Activated naive CD4-positive, alpha-beta T cell treated with anti-CD3 and anti-CD28 coated beads, Interleukin-2, amount 50 U/mL, for 24 hours (primary cell): Measurements from ENCODE around the gene BAX.
"Not testable (repeated sequence)": the region's sequence is repeated elsewhere in the genome, so short reads cannot be mapped to it uniquely, and the experiment has no call there.

Source experiments
- H3K27ac Mint-ChIP-seq: one replicate; pipeline ENCODE4 v1.8.0; 2021; ENCODE audit warnings: mild to moderate bottlenecking, mixed read lengths
- H3K27me3 Mint-ChIP-seq: one replicate; pipeline ENCODE4 v1.8.0; 2021; ENCODE audit warnings: mixed read lengths
- H3K36me3 Mint-ChIP-seq: one replicate; pipeline ENCODE4 v1.8.0; 2021; ENCODE audit warnings: mixed read lengths
- H3K4me1 Mint-ChIP-seq: one replicate; pipeline ENCODE4 v1.8.0; 2021; ENCODE audit warnings: mixed read lengths
- H3K4me3 Mint-ChIP-seq: one replicate; pipeline ENCODE4 v1.8.0; 2021; ENCODE audit warnings: mild to moderate bottlenecking, mixed read lengths
- H3K9me3 Mint-ChIP-seq: one replicate; pipeline ENCODE4 v1.8.0; 2021; ENCODE audit warnings: mixed read lengths

BAX gene

GRCh38 chr19:48954595-48955307 is at the start of gene BAX:
BAX (plus strand) TSS chr19:48954875; CDS start chr19:48954929, 54 bp downstream.
- Mint-ChIP-seq H3K36me3 (peaks cover 5% of the 10 kb centered on the region), H3K27ac (peak within 1 kb of the TSS; percentile 97), H3K27me3 (no peaks in the 10 kb centered on the region), H3K4me1 (peaks cover 32% of the 10 kb centered on the region), H3K9me3 (no peaks in the 10 kb centered on the region), H3K4me3 (peak within 1 kb of the TSS; percentile 95)

- no peaks in the 10 kb centered on the region for H3K27me3 Mint-ChIP-seq
- peaks cover 17% of the 10 kb centered on the region for H3K4me1 Mint-ChIP-seq
- no peaks in the 10 kb centered on the region for H3K9me3 Mint-ChIP-seq
- H3K27ac Mint-ChIP-seq = peak overlapping the region; percentile 62
- peaks cover 9% of the 10 kb centered on the region for H3K36me3 Mint-ChIP-seq
- H3K4me3 Mint-ChIP-seq = no peak overlapping the region
These were observed 49.0 kb upstream of the BAX start for GRCh38 chr19:48905664-48906063.

GRCh38 chr19:48906324-48906723 is 48.4 kb upstream of the BAX start:
- Mint-ChIP-seq H3K27me3 (no peaks in the 10 kb centered on the region), H3K4me1 (peaks cover 11% of the 10 kb centered on the region), H3K27ac (peak overlapping the region; percentile 62), H3K36me3 (peaks cover 7% of the 10 kb centered on the region), H3K4me3 (no peak overlapping the region), H3K9me3 (no peaks in the 10 kb centered on the region)

- Mint-ChIP-seq H3K27ac (no peak overlapping the region), H3K4me1 (peaks cover under 1% of the 10 kb centered on the region), H3K36me3 (peaks cover 7% of the 10 kb centered on the region), H3K27me3 (no peaks in the 10 kb centered on the region), H3K4me3 (no peak overlapping the region), H3K9me3 (no peaks in the 10 kb centered on the region)
These were observed 47.0 kb upstream of the BAX start for GRCh38 chr19:48907671-48908070.

GRCh38 chr19:48909424-48910077 is 45.1 kb upstream of the BAX start:
- H3K4me1 Mint-ChIP-seq, H3K27me3 Mint-ChIP-seq, H3K27ac Mint-ChIP-seq, H3K9me3 Mint-ChIP-seq, H3K4me3 Mint-ChIP-seq: not testable (repeated sequence)
- H3K36me3 Mint-ChIP-seq = peaks cover 16% of the 10 kb centered on the region

- Mint-ChIP-seq H3K36me3 (peaks cover 16% of the 10 kb centered on the region), H3K27ac (no peak overlapping the region), H3K9me3 (no peaks in the 10 kb centered on the region), H3K4me3 (no peak overlapping the region), H3K27me3 (no peaks in the 10 kb centered on the region), H3K4me1 (no peaks in the 10 kb centered on the region)
These were observed 43.9 kb upstream of the BAX start for GRCh38 chr19:48910803-48911202.

- Mint-ChIP-seq H3K27ac (no peak overlapping the region), H3K27me3 (no peaks in the 10 kb centered on the region), H3K9me3 (no peaks in the 10 kb centered on the region), H3K4me1 (no peaks in the 10 kb centered on the region), H3K36me3 (peaks cover 14% of the 10 kb centered on the region), H3K4me3 (no peak overlapping the region)
These were observed 41.4 kb upstream of the BAX start for GRCh38 chr19:48913114-48913889.

GRCh38 chr19:48914181-48914580 is 40.5 kb upstream of the BAX start:
- Mint-ChIP-seq H3K36me3 (peaks cover 15% of the 10 kb centered on the region), H3K4me3 (no peak overlapping the region), H3K27ac (no peak overlapping the region), H3K4me1 (no peaks in the 10 kb centered on the region), H3K9me3 (no peaks in the 10 kb centered on the region), H3K27me3 (no peaks in the 10 kb centered on the region)

GRCh38 chr19:48915757-48916156 is 38.9 kb upstream of the BAX start:
- Mint-ChIP-seq H3K4me1 (no peaks in the 10 kb centered on the region), H3K27ac (peak overlapping the region; percentile 18), H3K9me3 (no peaks in the 10 kb centered on the region), H3K27me3 (no peaks in the 10 kb centered on the region), H3K4me3 (no peak overlapping the region), H3K36me3 (peaks cover 15% of the 10 kb centered on the region)

GRCh38 chr19:48918071-48918470 is 36.6 kb upstream of the BAX start:
- Mint-ChIP-seq H3K27ac (no peak overlapping the region), H3K4me3 (no peak overlapping the region), H3K9me3 (no peaks in the 10 kb centered on the region), H3K36me3 (peaks cover 9% of the 10 kb centered on the region), H3K4me1 (no peaks in the 10 kb centered on the region), H3K27me3 (no peaks in the 10 kb centered on the region)

GRCh38 chr19:48918801-48919247 is 35.9 kb upstream of the BAX start:
- Mint-ChIP-seq H3K27ac (no peak overlapping the region), H3K4me3 (no peak overlapping the region), H3K36me3 (peaks cover 9% of the 10 kb centered on the region), H3K9me3 (no peaks in the 10 kb centered on the region), H3K27me3 (no peaks in the 10 kb centered on the region), H3K4me1 (no peaks in the 10 kb centered on the region)

- H3K27me3 Mint-ChIP-seq, H3K4me3 Mint-ChIP-seq, H3K27ac Mint-ChIP-seq, H3K9me3 Mint-ChIP-seq, H3K36me3 Mint-ChIP-seq, H3K4me1 Mint-ChIP-seq: not testable (repeated sequence)
These were observed 35.4 kb upstream of the BAX start for GRCh38 chr19:48919271-48919670.

GRCh38 chr19:48920949-48921348 is 33.7 kb upstream of the BAX start:
- H3K36me3 Mint-ChIP-seq = peaks cover 5% of the 10 kb centered on the region
- no peaks in the 10 kb centered on the region for H3K9me3 Mint-ChIP-seq

GRCh38 chr19:48921721-48922500 is 32.8 kb upstream of the BAX start:
- no peak overlapping the region for H3K4me3 Mint-ChIP-seq
- no peak overlapping the region for H3K27ac Mint-ChIP-seq
- H3K36me3 Mint-ChIP-seq = peaks cover 4% of the 10 kb centered on the region
- no peaks in the 10 kb centered on the region for H3K9me3 Mint-ChIP-seq
- H3K4me1 Mint-ChIP-seq = peaks cover 7% of the 10 kb centered on the region
- H3K27me3 Mint-ChIP-seq = no peaks in the 10 kb centered on the region

More at GRCh38 chr19:48920949-48921348, 33.7 kb upstream of the BAX start:
- Mint-ChIP-seq H3K27me3 (no peaks in the 10 kb centered on the region), H3K4me1 (no peaks in the 10 kb centered on the region), H3K4me3 (no peak overlapping the region), H3K27ac (no peak overlapping the region)
